ENCODE results near the gene USP14. TPM values are rescaled to one million over a fixed set of nuclear protein-coding genes. Genes with fewer than 3 reads are reported as not detected.

Gene USP14
- total and polyA plus RNA-seq, 2 of the 8 experiments (the other 6 are each of a cell fraction or from before 2014, with no cell fraction given), result 14.8 to 91.1 TPM

GRCh38 chr18:160831-161570 is 2.6 kb downstream of the USP14 start:
- Histone ChIP-seq H2BK20ac (ENCODE audit: low read length) (no peak overlapping the region), H2AK5ac (ENCODE audit: low read depth, low read length) (no peak overlapping the region), H4K8ac (ENCODE audit: extremely low read depth, insufficient read depth, low read length) (no peak overlapping the region), H3K4me2 (ENCODE audit: insufficient read depth in 1 of 2, low read depth in 2 of 2, low read length in 2 of 2) (no peak overlapping the region; a peak in 1 of 4 replicates), H3K14ac (ENCODE audit: insufficient read length) (no peak overlapping the region), H3K4me1 (replicated peaks in 1 of 4; ENCODE audit: control insufficient read depth in 3 of 4, insufficient read depth in 4 of 4, low read length in 3 of 4) (no peaks in the 10 kb centered on the region; a peak in 2 of 7 replicates), H2BK15ac (ENCODE audit: low read length) (no peak overlapping the region), H3K9me3 (ENCODE audit: insufficient read depth in 2 of 2, low read depth in 1 of 2, low read length in 1 of 2) (no peaks in the 10 kb centered on the region; a peak in 1 of 4 replicates), H4K20me1 (replicated peaks in 1 of 2; ENCODE audit: control insufficient read depth in 1 of 2, insufficient read depth in 2 of 2, low read length in 2 of 2) (peaks cover 2 to 4% of the 10 kb centered on the region in 2 experiments), H3K23ac (ENCODE audit: insufficient read length) (no peak overlapping the region), H3K27ac (ENCODE audit: low read depth, low read length) (no peak overlapping the region), H4K91ac (replicated peaks; ENCODE audit: insufficient read length, low read length) (no peak overlapping the region), H3K79me2 (ENCODE audit: control insufficient read depth in 1 of 2, insufficient read depth in 2 of 2, low read length in 2 of 2) (peaks cover 22 to 55% of the 10 kb centered on the region in 2 experiments), H3K56ac (replicated peaks; ENCODE audit: insufficient read length, low read depth, low read length) (no peak overlapping the region), H2BK120ac (replicated peaks; ENCODE audit: low read depth, low read length) (no peak overlapping the region), H3K9ac (replicated peaks in 1 of 4; ENCODE audit: extremely low read depth in 1 of 4, low read depth in 3 of 4, low read length in 3 of 4) (no peak overlapping the region), H3K4me3 (ENCODE audit: extremely low read depth in 1 of 4, insufficient read depth in 2 of 4, low read depth in 3 of 4, low read length in 4 of 4) (no peak overlapping the region), H3K79me1 (ENCODE audit: low read depth, low read length) (no peaks in the 10 kb centered on the region), H2AFZ (ENCODE audit: low read length) (no peak overlapping the region), H3K4ac (replicated peaks; ENCODE audit: insufficient read length, low read depth, low read length) (no peak overlapping the region), H2BK5ac (ENCODE audit: low read depth, low read length) (no peak overlapping the region), H3K27me3 (replicated peaks in 1 of 4; ENCODE audit: control insufficient read depth in 3 of 4, extremely low read depth in 1 of 4, insufficient read depth in 3 of 4, low read length in 3 of 4) (peaks cover 3 to 9% (median 7%) of the 10 kb centered on the region in 4 experiments), H2BK12ac (ENCODE audit: low read depth, low read length) (no peak overlapping the region), H3K18ac (ENCODE audit: extremely low read depth, low read length) (no peak overlapping the region), H4K5ac (ENCODE audit: insufficient read length, low read depth, low read length) (no peak overlapping the region), H3K23me2 (ENCODE audit: low read depth, low read length) (peaks cover 5% of the 10 kb centered on the region), H3K36me3 (ENCODE audit: control insufficient read depth in 2 of 4, insufficient read depth in 4 of 4, low read length in 3 of 4) (peaks cover 0 to 14% (median 7%) of the 10 kb centered on the region in 4 experiments; a peak in 6 of 8 replicates)
- DNase-seq (ENCODE audit: low read depth in 1 of 2, low spot score in 2 of 2) (no peak), FAIRE-seq (no peak)
- CTCF ChIA-PET (ENCODE audit: partially characterized antibody), result no interaction called here
- WGBS, 2 experiments (ENCODE audit: extremely low coverage in 1 of 2, insufficient coverage in 1 of 2, insufficient read length in 1 of 2, insufficient replicate concordance in 2 of 2, low coverage in 1 of 2, low lambda C conversion rate in 2 of 2, missing lambda C conversion rate in 1 of 2), result 94% methylated on average over 11 of the region's 11 CpGs; no CpG with 5 or more reads in 1 of the 2 experiments
- POLR2A ChIA-PET (ENCODE audit: partially characterized antibody), result interaction anchor here (0.9 to 1.2 kb wide), 2 partner anchors 11 to 23 kb away, joined by 3 read pairs; no protein-coding TSS in a partner anchor
- TF ChIP-seq ZNF274 (IDR thresholded peaks at IDR 0.05; ENCODE audit: borderline replicate concordance, extremely low read depth, low read length) (no peak), JUND (IDR thresholded peaks at IDR 0.05; ENCODE audit: low read length) (no peak), MAX (IDR thresholded peaks at IDR 0.05) (no peak), KDM4A (IDR thresholded peaks at IDR 0.05; ENCODE audit: low read depth, low read length, severe bottlenecking) (no peak), GABPA (IDR thresholded peaks at IDR 0.05; ENCODE audit: borderline replicate concordance, insufficient read depth, low read length) (no peak), CBX8 (IDR thresholded peaks at IDR 0.05; ENCODE audit: borderline replicate concordance, low read depth, low read length) (no peak), ATF2 (IDR thresholded peaks at IDR 0.05; ENCODE audit: low read length) (no peak), EGR1 (IDR thresholded peaks at IDR 0.05; ENCODE audit: borderline replicate concordance, low read depth, low read length) (no peak), SRF (IDR thresholded peaks at IDR 0.05; ENCODE audit: low read depth, low read length) (no peak), JUN (IDR thresholded peaks at IDR 0.05; ENCODE audit: low read depth, low read length) (no peak), SIX5 (IDR thresholded peaks at IDR 0.05; ENCODE audit: low read depth, low read length) (no peak)
